Hepatocyte (in vitro differentiated cells): ENCODE results near the gene BMP7. TPM values are rescaled to one million over a fixed set of nuclear protein-coding genes. Genes with fewer than 3 reads are reported as not detected.

ENCODE experiments used
- DNase-seq: peaks from one replicate; pipeline ENCODE4 v3.0.0-alpha.2; 2016; ENCODE audit warnings: low spot score
- H2AFZ ChIP-seq: fragments of 200-600 bp; sonication (generic); 2 replicates; pipeline ENCODE4 v1.6.0; 2016; ENCODE audit warnings: antibody characterized with exemption, mild to moderate bottlenecking
- H3K27ac ChIP-seq: fragments of 200-600 bp; sonication (generic); 2 replicates; pipeline ENCODE4 v1.5.1; 2016; ENCODE audit warnings: mild to moderate bottlenecking
- H3K27me3 ChIP-seq: fragments of 200-600 bp; sonication (generic); 2 replicates; pipeline ENCODE4 v1.6.1; 2016
- H3K36me3 ChIP-seq: fragments of 200-600 bp; sonication (generic); replicated peaks from 2 replicates; pipeline ENCODE4 v1.5.1; 2016; ENCODE audit warnings: low read depth; ENCODE audit not compliant: insufficient read depth
- H3K4me1 ChIP-seq: fragments of 200-600 bp; sonication (generic); 2 replicates; pipeline ENCODE4 v1.5.1; 2016; ENCODE audit warnings: mild to moderate bottlenecking, moderate library complexity; ENCODE audit not compliant: insufficient read depth
- H3K4me2 ChIP-seq: fragments of 200-600 bp; sonication (generic); 2 replicates; pipeline ENCODE4 v1.6.0; 2016
- H3K4me3 ChIP-seq: fragments of 200-600 bp; sonication (generic); 2 replicates; pipeline ENCODE4 v1.5.1; 2016; ENCODE audit warnings: mild to moderate bottlenecking
- H3K79me2 ChIP-seq: fragments of 200-600 bp; sonication (generic); 2 replicates; pipeline ENCODE4 v1.6.0; 2017; ENCODE audit warnings: mild to moderate bottlenecking
- H3K9me2 ChIP-seq: fragments of 200-600 bp; sonication (generic); replicated peaks from 2 replicates; pipeline ENCODE4 v1.6.0; 2017; ENCODE audit warnings: mild to moderate bottlenecking; ENCODE audit not compliant: insufficient read depth
- H3K9me3 ChIP-seq: fragments of 200-600 bp; sonication (generic); 2 replicates; pipeline ENCODE4 v1.5.1; 2016; ENCODE audit warnings: low read depth, mild to moderate bottlenecking
- H4K20me1 ChIP-seq: fragments of 200-600 bp; sonication (generic); 2 replicates; pipeline ENCODE4 v1.6.0; 2016; ENCODE audit warnings: mild to moderate bottlenecking; ENCODE audit not compliant: insufficient read depth, poor library complexity, severe bottlenecking
- CTCF ChIP-seq: fragments of 200-600 bp; sonication (generic); IDR thresholded peaks from 2 replicates; pipeline ENCODE4 v1.5.1; 2016; ENCODE audit warnings: antibody characterized with exemption, mild to moderate bottlenecking; ENCODE audit not compliant: poor library complexity
- EZH2 ChIP-seq: fragments of 200-600 bp; sonication (generic); IDR thresholded peaks from 2 replicates; pipeline ENCODE4 v1.6.1; 2016; ENCODE audit warnings: antibody characterized with exemption, mild to moderate bottlenecking, borderline replicate concordance
- EZH2phosphoT487 ChIP-seq: fragments of 200-600 bp; sonication (generic); IDR thresholded peaks from one replicate; pipeline ENCODE4 v1.6.1; 2018; ENCODE audit warnings: antibody characterized with exemption, mild to moderate bottlenecking, low read depth, moderate library complexity; ENCODE audit not compliant: unreplicated experiment, severe bottlenecking
- WGBS: methylation state at CpG from one replicate; pipeline ENCODE4 v1.1.6; 2016; ENCODE audit warnings: low lambda C conversion rate; ENCODE audit errors: missing lambda C conversion rate; 5-methylcytosine and 5-hydroxymethylcytosine counted together
- polyA plus RNA-seq: library from polyadenylated mRNA; unstranded; fragments of >200 nt; fragmentation: Nextera tagmentation; extraction: Ambion mirVana; gene quantifications from 2 replicates; pipeline ENCODE4 v1.2.1, GENCODE V29; 2016
- total RNA-seq: library from RNA; depleted of rRNA; stranded (reverse); fragments of >200 nt; gene quantifications from 2 replicates; pipeline ENCODE4 v1.2.3, GENCODE V29; 2014

BMP7 gene
- total and polyA plus RNA-seq, 2 experiments from 2014 or later = 9.1 to 14.8 TPM

- Histone ChIP-seq H3K79me2 (no peaks in the 10 kb centered on the region), H3K9me2 (no peaks in the 10 kb centered on the region), H3K36me3 (no peaks in the 10 kb centered on the region), H3K9me3 (no peaks in the 10 kb centered on the region), H3K27ac (no peak overlapping the region), H3K4me2 (no peak overlapping the region), H3K4me1 (no peaks in the 10 kb centered on the region), H3K4me3 (no peak overlapping the region), H3K27me3 (no peaks in the 10 kb centered on the region), H2AFZ (no peak overlapping the region), H4K20me1 (no peaks in the 10 kb centered on the region)
- WGBS = 95% methylated on average over 8 of the region's 8 CpGs
- TF ChIP-seq CTCF (no peak), EZH2phosphoT487 (no peak)
- no peak for DNase-seq
Observed at GRCh38 chr20:57160985-57161384, 105.5 kb downstream of the BMP7 start.

GRCh38 chr20:57159945-57160610 is 106.4 kb downstream of the BMP7 start:
- no peak overlapping the region for H3K4me2 ChIP-seq
- no peak for TF ChIP-seq CTCF
- no peak for DNase-seq
- H3K27ac ChIP-seq = no peak overlapping the region
- no peaks in the 10 kb centered on the region for H3K79me2 ChIP-seq
- H3K9me2 ChIP-seq = no peaks in the 10 kb centered on the region
- H4K20me1 ChIP-seq = no peaks in the 10 kb centered on the region
- no peaks in the 10 kb centered on the region for H3K27me3 ChIP-seq
- H3K36me3 ChIP-seq = no peaks in the 10 kb centered on the region
- no peaks in the 10 kb centered on the region for H3K4me1 ChIP-seq
- WGBS = 90% methylated on average over 16 of the region's 16 CpGs
- H3K4me3 ChIP-seq = no peak overlapping the region
- H3K9me3 ChIP-seq = no peaks in the 10 kb centered on the region
- H2AFZ ChIP-seq = no peak overlapping the region

DNA sequence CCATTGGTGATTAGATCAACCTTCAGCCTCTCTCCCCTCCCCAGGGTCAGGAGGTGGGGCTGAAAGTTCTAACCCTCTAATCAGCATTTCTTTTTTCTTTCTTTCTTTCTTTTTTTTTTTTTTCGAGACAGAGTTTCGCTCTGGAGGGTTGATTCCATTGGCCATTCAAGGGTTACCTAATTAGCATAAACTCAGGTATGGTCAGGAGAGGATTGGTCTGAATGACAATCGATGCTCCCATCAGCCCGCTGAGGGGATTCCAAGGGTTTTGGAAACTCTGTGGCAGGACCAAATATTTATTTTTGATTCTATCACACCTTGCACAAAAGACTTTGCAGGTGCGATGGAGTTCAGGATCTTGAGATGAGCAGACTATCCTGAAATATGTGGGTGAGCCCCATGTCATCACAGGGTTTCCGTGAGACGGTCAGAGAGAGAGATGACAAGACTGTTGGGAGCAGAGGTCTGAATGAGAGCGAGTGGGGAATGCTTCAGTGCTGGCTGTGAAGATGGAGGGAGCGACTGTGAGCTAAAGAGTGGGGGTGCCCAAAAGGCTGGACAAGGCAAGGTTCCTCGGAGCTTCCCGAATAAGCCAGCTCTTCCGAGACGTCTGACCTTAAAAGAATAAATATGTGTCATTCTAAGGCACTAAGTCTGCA is 107.1 kb downstream of the BMP7 start:
- Histone ChIP-seq H3K4me2 (no peak overlapping the region), H3K4me3 (no peak overlapping the region), H3K36me3 (no peaks in the 10 kb centered on the region), H4K20me1 (no peaks in the 10 kb centered on the region), H3K9me2 (no peaks in the 10 kb centered on the region), H3K27ac (no peak overlapping the region), H3K4me1 (no peaks in the 10 kb centered on the region), H3K27me3 (no peaks in the 10 kb centered on the region), H3K9me3 (no peaks in the 10 kb centered on the region), H2AFZ (no peak overlapping the region), H3K79me2 (no peaks in the 10 kb centered on the region)
- TF ChIP-seq EZH2phosphoT487 (no peak), CTCF (no peak), EZH2 (no peak)
- DNase-seq = no peak
- WGBS = 73% methylated on average over 13 of the region's 13 CpGs
